K562 (cell line): ENCODE results near the gene RHOF. TPM values are rescaled to one million over a fixed set of nuclear protein-coding genes. Genes with fewer than 3 reads are reported as not detected.

ENCODE experiments used
- DMBX1 ChIP-seq: fragments of 250-450 bp; sonication (Bioruptor Pico); IDR thresholded peaks from 2 replicates; pipeline ENCODE4 v1.8.0; 2022; ENCODE audit warnings: inconsistent platforms, mild to moderate bottlenecking, moderate library complexity, borderline replicate concordance
- HDAC1 ChIP-seq, 2 experiments: fragments of 450-650 bp; IDR thresholded peaks; 2 replicates each; pipeline ENCODE4 v1.6.1; 2016 to 2017; ENCODE audit warnings: inconsistent platforms in 1 of 2, mild to moderate bottlenecking in 1 of 2, moderate library complexity in 1 of 2
- LEF1 ChIP-seq: fragments of 450-650 bp; IDR thresholded peaks from 2 replicates; pipeline ENCODE4 v1.6.1; 2016; ENCODE audit warnings: mild to moderate bottlenecking
- MGA ChIP-seq: fragments of 450-650 bp; IDR thresholded peaks from 2 replicates; pipeline ENCODE4 v1.6.1; 2016; ENCODE audit warnings: mild to moderate bottlenecking, moderate library complexity
- MYNN ChIP-seq, 2 experiments: sonication (generic); formaldehyde crosslinking in 1 of 2; IDR thresholded peaks; 2 replicates each; pipeline versions ENCODE4 v1.5.0 to v1.6.1; 2016 to 2020; ENCODE audit warnings: antibody characterized with exemption in 1 of 2, missing genetic modification reagents in 1 of 2
- NFIC ChIP-seq: fragments of 450-650 bp; IDR thresholded peaks from 2 replicates; pipeline ENCODE4 v1.6.1; 2017; ENCODE audit warnings: mild to moderate bottlenecking, inconsistent platforms
- NR2C1 ChIP-seq, 2 experiments: fragments of 450-650 bp; IDR thresholded peaks; 2 replicates each; pipeline ENCODE4 v1.6.1; 2017; ENCODE audit warnings: mild to moderate bottlenecking in 2 of 2, antibody characterized with exemption in 1 of 2, inconsistent platforms in 1 of 2, missing compliant biosample characterization in 1 of 2, missing genetic modification characterization in 1 of 2
- PHF21A ChIP-seq: fragments of 450-650 bp; IDR thresholded peaks from 2 replicates; pipeline ENCODE4 v1.6.1; 2017; ENCODE audit warnings: low read depth, borderline replicate concordance
- TCF7 ChIP-seq: sonication (generic); IDR thresholded peaks from 2 replicates; pipeline ENCODE4 v1.6.1; 2016; ENCODE audit warnings: antibody characterized with exemption, borderline replicate concordance
- USF2 ChIP-seq: sonication (generic); formaldehyde crosslinking; IDR thresholded peaks from 2 replicates; pipeline ENCODE4 v1.5.0; 2020; ENCODE audit warnings: missing genetic modification reagents
- ZBTB12 ChIP-seq: fragments of 250-450 bp; sonication (Bioruptor Pico); IDR thresholded peaks from 2 replicates; pipeline ENCODE4 v1.4.0; 2020
- ZNF263 ChIP-seq: sonication (generic); formaldehyde crosslinking; IDR thresholded peaks from 2 replicates; pipeline ENCODE4 v1.8.0; 2022; ENCODE audit warnings: mild to moderate bottlenecking, missing genetic modification reagents, borderline replicate concordance
- polyA plus RNA-seq, 8 experiments: library from polyadenylated mRNA; depleted of rRNA in 4 of 8; stranded (reverse) in 5 of 8; unstranded in 3 of 8; fragments of >200 nt; fragmentation: Nextera tagmentation in 2 of 8; fragmentation: Illumina TruSeq in 1 of 8; extraction: Ambion mirVana in 2 of 8; extraction: Trizol in 1 of 8; gene quantifications; 2 replicates each; pipeline versions ENCODE4 v1.2.1 to v1.2.3, GENCODE V29; 2011 to 2014; ENCODE audit warnings: inconsistent platforms in 1 of 8, missing spikeins in 1 of 8
- total RNA-seq, 7 experiments: library from RNA; depleted of rRNA in 6 of 7; stranded (reverse); fragments of >200 nt in 6 of 7; fragmentation: Illumina TruSeq in 2 of 7; extraction: Trizol in 2 of 7; gene quantifications; 2 replicates each; pipeline versions ENCODE4 v1.2.1 to v1.2.3, GENCODE V29; 2011 to 2021; ENCODE audit warnings: low replicate concordance in 1 of 7

The RHOF gene
- total and polyA plus RNA-seq, 9 of the 15 experiments (the other 6 are each of a cell fraction or from before 2014, with no cell fraction given), result 0.13 to 10.1 (median 4.0) TPM

GRCh38 chr12:121797937-121798786, 4.7 kb upstream of the RHOF start (continued):
- TF ChIP-seq MYNN (IDR thresholded peaks at IDR 0.05) (0 out of 2 replicates have a peak, but pooled peaks have one; percentile 3), MYNN (CRISPR knock-in tag; IDR thresholded peaks at IDR 0.05) (no peak), LEF1 (peak; percentile 48; the same call in 1 of the 2 replicates), ZNF263 (CRISPR knock-in tag) (peak; percentile 31; the same call in 1 of the 2 replicates), HDAC1 (IDR thresholded peaks at IDR 0.05) (peak in 1 of 2 experiments; percentile 63; a peak in 1 of 4 replicates), ZBTB12 (CRISPR knock-in tag) (no peak), NR2C1 (IDR thresholded peaks at IDR 0.05) (peak; percentile 65), NR2C1 (tag; IDR thresholded peaks at IDR 0.05) (peak; percentile 60), TCF7 (no peak), USF2 (CRISPR knock-in tag) (peak; percentile 45; the same call in 1 of the 2 replicates), NFIC (peak; percentile 58), MGA (peak; percentile 53), PHF21A (0 out of 2 replicates have a peak, but pooled peaks have one; percentile 13), DMBX1 (CRISPR knock-in tag) (peak; percentile 62; the same call in 1 of the 2 replicates)
